HG03060 (cell line): ENCODE results near the gene SYNJ1.
"Not testable (repeated sequence)": the region's sequence is repeated elsewhere in the genome, so short reads cannot be mapped to it uniquely, and the experiment has no call there.

Experiments used
- ATAC-seq: cut with Tn5 transposase; IDR thresholded peaks from one replicate; pipeline ENCODE4 v1.9.1; 2021; ENCODE audit warnings: low read depth, moderate number of reproducible peaks; ENCODE audit not compliant: unreplicated experiment

SYNJ1 gene

DNA sequence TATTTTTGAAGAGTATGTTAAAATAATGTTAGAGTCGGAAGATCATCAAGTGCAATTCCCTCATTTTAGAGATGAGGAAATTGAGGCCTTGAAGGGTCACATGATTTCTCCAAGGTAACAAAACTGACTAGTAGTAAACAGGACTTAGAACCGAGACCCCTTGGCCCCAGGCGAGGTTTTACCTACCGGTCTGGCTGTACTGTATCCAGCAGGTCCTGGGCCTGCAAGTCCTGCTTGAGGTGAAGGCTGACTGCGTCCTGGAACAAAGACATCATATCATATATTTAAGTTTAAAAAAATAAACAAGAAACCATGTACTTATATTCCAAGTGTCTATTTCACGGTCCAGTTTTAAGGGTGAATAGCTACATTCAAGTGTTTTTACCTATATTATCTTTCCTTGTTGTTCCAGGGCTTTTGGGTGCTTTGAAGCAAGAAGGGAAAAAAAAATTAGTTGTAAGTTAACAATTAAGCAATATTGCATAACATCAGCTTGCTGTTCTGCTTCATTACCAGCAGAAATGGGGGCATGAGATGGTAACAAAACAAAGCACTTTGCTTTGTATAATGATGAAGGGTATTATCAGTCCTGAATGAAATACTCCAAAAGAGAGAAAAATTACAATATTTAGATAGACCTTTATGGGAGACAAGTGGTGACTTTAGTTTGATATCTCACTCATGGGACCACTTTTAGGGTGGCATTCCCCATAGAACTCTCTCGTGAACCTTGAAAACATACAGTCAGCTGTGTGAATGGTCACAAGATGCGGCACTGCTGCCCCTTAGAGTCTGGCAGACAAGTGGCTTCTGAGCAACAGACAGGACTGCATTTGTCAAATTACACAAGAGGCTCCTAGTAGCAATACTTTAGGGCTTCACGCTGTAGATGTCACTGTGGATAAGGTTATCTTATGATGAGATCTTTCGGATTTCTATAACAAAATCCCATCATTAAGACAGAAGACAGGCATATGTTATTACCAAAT is 85.8 kb downstream of the SYNJ1 start:
- no peak for ATAC-seq

DNA sequence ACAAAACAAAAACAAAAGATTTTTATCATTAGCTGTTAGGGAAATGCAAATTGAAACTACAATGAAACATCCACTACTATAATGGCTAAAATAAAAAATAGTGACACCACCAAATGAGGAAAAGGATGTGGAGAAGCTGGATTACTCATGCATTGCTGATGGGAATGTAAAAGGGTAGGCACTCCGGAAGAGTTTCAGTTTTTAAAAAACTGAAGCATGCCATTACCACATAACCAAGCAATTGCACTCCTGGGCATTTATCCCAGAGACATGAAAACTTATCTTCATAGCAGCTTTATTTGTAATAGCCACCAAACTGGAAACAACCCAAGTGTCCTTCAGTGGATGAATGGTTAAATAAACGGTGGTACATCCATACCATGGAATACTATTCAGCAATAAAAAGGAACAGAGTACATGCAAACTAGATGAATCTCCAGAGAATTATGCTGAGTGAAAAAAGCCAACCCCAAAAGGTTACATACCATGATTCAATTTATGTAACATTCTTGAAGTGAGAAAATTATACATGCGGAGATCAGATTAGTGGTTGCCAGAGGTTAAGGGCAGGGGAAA is 101.1 kb downstream of the SYNJ1 start:
- no peak for ATAC-seq

DNA sequence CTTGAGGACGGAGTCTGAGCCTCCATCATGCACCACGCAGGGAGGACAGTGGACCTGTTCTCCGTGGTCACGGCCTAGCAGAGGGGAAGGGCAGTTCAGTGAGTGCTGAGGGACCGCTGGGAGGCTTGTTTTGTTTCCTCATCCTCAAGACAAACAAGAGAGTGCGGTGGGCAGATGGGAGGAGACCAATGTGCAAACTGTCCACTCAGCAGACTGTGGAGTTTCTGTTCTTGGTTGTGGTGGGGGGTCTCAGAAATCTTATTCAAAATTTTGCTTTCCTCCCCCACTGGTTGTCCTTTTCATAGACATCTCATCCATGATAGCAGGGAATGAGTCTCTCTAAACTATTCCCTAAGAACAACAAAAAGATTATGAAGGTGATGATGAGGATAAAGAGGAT is 109.6 kb downstream of the SYNJ1 start:
- ATAC-seq = not testable (repeated sequence)

DNA sequence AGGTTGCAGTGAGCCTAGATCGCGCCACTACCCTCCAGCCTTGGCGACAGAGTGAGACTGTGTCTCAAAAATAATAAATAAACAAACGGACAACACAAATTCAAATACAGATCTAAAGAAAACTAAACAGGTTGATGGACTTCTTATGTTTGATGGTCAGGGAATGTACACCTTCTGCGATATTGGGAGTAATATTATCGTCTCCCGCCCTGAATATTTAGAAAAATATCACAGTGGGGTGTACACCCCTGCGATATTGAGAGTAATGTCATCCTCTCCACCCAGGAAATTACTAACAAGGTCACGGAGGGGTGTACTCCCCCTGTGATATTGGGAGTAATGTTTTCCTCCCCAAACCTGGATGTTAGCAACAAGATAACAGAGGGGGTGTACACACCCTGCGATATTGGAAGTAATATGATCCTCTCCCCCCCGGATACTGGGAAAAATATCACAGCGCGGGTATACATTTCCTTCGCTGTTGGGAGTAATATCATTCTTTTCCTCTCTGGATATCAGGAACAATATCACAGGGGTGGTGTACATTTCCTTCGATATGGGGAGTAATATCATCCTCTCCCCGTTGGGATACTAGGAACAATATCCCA is 114.3 kb downstream of the SYNJ1 start:
- no peak for ATAC-seq

DNA sequence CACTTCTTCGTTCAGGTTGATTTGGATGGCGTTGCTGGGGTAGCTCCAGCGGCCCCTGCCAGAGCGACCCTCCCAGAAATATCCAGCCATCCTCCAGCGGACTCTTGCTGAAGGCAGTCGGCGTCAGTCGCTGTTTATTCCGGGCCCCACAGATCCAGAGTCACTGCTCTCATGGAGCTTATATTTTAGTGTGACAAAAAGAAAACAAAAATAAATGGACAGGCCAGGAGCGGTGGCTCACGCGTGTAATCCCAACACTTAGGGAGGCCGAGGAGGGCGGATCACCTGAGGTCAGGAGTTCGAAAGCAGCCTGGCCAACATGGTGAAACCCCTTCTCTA is 114.8 kb downstream of the SYNJ1 start:
- ATAC-seq = no peak

DNA sequence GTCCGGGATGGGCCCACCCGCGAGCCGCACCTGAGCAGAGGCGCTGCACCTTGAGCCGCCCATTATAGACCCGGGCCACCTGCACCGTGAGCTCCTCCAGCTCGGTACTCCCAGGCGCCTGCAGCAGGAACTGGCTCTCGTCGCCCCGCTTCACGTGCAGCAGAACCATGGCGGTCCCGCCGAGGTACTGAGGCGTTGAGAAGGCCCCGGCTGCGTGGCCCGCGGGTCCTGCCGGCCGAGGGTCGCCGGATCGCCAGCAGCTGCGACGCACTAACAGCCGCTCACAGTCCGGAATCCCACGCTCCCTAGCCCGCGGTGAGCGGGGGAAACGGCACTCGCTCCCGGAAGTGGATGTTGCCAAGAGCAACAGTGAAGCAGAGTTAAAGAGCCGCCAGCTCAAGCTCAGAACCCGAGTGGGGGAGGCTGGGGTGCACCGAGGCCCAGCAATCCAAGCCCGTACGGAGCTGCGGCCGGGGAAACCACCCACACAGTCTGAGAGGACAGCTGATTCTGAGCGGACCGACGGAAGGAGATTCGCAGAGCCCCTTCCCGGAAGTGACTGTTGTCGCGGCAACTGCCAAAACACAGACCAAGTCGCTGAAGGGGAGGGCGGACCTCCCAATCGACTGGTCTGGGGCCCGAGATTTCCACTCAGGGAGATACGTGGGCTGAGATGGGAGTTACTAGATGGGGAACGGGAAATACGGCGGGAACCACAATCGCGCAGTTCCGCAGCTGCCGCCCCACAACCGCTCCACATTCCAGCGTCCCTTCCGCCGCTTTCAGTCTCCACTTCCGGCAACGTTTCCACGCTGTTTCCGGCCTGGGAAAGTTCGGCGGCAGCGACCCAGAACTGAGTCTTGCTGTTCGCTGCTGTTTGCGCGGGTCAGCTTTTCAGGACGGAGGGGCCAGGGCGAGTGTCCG is 115.5 kb downstream of the SYNJ1 start, which contains the start of gene CFAP298:
TSS of gene CFAP298 (minus strand) at position 303 of the 924 bp plus-strand sequence. CDS start at position 169, 134 bp downstream.
- ATAC-seq = peak; percentile 90

DNA sequence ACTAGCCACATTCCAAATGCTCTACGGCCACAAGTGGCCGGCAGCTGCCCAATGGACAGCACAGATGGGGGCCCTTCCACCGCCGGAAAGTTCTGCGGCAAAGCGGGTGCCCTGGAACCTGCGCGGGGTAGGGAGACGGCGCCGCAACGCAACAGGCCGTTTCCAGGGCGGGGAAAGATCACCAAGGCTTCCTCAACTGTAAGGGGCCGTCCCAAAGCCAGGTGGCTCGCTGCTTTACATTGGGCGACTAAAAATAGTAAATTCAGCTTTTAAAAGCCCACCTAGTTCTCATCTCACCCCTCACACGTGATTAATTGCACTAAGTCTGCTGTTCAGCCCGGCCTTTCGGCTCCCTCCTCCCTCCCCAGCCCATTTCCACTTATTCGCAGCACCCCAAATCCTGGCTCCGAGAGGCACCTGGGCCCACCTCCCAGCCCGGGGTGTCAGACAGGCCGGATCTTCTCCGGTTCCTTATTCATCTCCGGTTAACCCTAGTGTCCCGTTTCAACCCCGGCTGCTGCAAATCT is 116.3 kb downstream of the SYNJ1 start:
- no peak for ATAC-seq

DNA sequence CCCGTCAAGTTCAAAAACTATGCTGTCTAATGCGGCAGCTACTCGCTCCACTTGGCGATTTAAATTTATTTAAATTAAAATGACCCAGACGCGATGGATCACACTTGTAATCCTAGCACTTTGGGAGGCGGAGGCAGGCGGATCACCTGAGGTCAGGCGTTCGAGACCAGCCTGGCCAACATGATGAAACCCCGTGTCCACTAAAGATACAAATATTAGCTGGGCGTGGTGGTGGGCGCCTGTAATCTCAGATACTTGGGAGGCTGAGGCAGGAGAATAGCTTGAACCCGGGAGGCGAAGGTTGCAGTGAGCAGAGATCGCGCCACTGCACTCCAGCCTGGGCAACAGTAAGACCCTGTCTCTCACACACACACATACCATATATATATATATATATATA is 116.9 kb downstream of the SYNJ1 start:
- ATAC-seq = not testable (repeated sequence)

DNA sequence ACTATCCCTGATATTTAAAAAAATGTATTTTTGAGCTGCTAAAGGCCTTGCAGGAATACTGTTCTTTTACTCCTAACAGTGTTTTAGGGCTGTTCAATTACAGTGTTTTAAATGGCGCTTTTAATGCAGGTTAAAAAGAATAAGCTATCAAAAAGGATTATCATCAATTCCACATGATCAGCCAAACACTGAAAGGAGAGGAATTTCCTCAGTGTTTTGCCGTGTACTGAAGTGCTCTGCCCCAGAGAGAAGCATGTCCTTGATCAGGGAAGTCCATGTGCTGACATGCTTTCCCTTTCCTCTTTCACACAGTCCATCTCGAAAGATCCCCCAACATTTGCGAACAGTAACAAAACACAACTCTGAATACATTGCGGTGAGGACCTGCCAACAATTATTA is 119.0 kb downstream of the SYNJ1 start:
- ATAC-seq = no peak

DNA sequence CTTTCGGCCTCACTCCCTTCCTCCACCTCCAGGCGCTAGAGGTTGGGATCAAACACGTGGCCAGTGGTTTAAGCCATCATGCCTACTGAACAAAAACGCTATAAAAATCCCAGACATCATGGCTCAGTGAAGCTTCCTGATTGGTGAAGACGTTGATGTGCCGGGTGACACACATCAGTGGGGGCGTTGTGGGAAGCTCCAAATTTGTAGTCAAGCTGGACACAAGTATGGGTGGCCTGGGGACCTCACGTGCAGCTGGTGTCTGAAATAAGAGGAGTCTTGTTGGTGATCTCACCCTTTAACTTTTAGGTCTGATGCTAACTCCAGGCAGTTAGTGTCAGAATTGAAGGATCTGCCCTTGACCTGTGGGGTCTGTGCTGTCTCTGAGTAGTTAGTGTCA is 122.3 kb downstream of the SYNJ1 start:
- ATAC-seq = no peak

DNA sequence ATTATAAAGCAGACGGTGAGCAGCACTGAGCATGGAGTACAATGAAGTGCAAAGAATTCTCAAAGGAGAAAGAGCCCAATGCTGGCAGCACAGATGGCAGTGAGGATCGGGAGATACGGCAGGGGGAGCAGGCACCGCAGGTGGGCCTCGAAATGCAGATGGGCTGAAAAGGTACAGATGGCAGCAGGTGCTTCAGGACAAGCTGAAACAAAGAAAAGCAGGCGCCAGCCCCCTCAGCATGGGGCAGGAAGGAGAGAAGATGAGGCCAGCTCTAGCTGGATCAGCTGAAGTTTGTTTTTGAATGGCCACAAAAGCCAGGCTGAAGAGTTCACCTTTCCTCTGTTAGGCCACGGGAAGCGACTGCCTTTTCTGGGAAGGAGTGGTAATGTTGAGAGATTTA is 123.3 kb downstream of the SYNJ1 start:
- ATAC-seq = no peak

DNA sequence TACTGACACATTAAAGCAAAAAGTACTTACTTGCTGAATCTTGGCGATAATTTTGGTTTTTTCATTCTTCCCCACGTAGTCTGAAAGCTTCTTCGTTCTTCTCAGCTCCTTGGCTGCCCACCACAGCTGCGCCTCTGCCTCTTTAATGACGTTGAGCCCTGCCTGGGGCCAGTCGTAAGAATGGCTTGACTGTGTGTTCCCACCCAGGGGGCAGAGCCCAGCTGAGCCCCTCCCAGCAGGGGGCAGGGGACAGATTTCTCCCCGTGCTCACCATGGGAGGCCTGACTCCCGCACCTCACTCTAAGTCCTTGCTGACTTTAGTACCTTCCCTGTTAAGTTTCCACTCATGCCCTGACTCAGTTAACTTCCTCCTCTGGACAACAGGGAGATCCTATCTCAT is 124.7 kb downstream of the SYNJ1 start:
- no peak for ATAC-seq

DNA sequence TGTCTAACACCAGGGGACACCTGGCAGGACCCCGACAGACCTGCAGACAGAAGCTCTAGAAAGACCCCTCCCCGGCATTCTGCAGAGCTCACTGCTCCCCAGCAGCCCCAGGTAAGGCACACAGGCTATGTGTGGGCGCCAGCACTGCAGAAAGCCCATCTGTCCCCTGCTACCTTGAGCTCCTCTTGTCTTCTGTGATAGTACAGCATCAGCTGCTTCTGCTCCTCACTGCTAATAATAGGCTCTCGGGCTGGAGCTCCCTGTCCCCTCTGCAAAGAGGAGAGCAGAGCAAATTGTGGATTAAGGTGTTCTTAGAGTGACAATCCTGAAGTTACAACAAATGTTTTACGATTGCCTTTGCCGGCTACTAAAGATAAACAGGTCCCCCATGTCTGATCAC is 125.7 kb downstream of the SYNJ1 start:
- ATAC-seq = no peak

DNA sequence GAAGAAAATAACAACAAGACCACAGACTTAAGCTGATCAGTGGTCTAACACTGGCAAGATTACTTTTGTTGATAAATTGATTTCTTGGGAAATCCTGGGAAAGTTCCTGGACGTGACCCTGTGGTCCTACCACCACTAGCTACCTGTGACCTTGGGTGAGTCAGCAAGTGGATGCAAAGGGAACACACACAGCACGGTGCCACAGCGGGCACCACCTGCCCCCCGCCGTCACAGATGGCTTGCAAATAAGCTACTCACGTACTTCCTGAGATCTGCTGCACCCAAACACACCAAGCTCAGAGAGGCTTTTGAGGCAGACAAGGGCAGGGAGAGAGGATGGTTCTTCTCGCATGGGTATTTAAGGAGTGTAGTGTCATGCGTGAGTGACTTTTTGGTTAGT is 128.3 kb downstream of the SYNJ1 start:
- no peak for ATAC-seq

DNA sequence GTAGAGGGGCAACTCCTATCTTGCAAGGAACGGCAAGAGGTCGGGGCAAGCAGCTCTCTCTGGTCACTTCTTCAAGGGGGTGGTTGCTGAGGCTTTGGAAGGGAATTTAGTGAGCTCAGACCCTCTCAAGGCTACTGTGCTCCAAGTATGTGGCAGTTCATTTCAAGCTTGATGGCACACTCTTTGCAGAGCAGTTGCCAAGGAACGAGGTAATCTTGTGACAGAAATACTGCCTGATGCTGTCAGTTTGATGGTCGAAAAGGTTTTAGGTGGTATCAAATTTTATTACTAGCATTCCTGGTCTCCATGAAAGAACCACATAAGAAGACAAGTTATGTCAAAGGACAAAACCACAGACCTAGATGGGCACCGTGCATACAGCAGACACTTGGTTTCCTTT is 128.7 kb downstream of the SYNJ1 start:
- no peak for ATAC-seq

DNA sequence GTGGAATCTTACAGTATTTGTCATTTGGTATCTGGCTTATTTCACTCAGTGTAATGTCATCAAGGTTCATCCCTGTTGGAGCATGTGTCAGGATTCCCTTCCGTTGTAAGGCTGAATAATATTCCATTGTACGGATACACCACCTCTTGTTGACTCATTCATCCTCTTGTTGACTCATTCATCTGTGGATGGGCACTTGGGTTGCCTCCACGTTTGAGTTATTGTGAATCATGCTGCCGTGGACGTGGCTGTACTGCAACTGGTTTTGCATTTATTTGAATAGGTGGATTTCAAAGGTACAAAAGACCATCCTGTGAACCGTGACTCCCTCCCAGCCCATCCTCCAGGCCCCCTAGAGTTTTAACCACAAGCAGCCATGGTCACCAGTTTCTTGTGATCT is 130.6 kb downstream of the SYNJ1 start:
- no peak for ATAC-seq

DNA sequence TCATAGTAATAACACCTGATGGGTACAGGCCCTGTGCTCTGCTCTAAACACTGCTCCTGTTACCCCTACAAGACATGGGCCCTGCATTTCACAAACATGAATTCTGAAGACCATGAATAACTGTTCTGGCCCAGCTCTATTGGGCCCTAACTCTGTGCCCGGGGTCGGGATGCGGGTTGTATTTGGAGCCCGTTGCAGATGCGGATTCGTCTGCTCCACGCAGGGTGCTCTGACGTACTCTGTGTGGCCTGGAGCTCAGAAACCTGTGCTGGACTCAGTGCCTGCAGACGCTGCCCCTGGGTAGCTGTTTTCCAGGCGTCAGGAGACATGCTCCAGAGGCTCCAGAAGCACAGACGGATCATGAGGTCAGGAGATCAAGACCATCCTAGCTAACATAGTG is 132.4 kb downstream of the SYNJ1 start:
- no peak for ATAC-seq

DNA sequence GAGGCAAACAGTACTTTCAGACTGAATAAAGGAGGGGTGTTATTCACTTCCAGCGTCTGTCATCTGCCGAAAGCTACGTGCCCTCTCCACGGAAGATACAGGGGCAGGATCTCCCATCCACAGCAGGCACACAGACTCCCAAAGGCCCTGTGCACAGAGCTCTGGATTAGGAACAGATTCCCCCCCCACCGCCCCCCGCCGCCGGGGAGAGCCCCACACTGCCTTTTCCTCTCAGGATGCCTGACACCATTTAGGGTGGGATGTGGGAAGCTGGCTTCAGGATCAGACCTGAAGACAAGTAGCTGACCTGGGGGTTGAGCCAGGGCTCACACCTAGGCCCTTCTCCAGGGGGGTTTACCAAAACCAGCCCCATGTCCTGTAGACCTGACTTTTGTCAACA is 134.1 kb downstream of the SYNJ1 start:
- no peak for ATAC-seq

DNA sequence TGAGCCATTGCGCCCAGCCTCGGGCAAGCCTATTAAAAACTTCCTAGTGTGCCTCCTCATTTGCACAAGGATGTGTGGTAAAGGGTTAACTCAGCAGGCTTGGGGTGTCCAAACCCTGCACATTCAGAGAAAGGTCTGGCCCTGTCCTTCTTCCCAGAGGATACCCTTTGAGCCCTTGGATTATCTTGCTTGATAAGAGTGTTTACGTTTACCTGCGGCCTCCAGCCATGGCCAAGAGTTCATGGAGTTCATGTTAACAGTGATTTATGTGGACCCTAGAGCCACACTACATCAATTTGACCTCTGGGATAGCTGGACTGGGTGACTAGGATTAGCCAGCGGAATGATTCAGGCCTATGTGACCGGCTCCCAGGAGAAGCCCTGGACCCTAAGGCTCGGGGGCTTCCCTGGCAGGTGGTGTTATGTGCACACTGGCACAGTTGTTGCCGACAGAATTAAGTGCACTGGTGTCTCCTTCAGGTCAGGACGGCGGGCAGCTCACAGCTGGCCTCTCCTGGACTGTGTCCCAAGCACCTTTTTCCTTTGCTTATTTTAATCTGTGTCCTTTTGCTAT is 134.8 kb downstream of the SYNJ1 start:
- ATAC-seq = no peak

DNA sequence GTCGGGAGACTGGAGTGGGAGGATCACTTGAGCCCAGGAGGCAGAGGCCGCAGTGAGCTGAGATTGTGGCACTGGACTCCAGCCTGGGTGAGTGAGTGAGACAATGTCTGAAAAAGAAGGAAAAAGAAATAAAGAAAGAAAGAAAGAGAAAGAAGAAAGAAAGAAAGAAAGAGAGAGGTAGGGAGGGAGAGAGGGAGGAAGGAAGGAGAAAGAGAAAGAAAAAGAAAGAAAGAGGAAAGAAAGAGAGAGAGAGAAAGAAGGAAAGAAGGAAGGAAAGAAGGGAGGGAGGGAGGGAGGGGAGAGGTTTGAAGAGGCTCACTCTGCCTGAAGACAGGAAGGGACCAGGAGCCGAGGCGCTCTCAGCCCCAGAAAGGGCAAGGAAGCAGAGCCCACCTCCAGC is 137.7 kb downstream of the SYNJ1 start:
- no peak for ATAC-seq
